Uterus (tissue), 4 donors: ENCODE data around the gene GABARAPL1. TPM values are rescaled to one million over a fixed set of nuclear protein-coding genes. Genes with fewer than 3 reads are reported as not detected.
"Not testable (repeated sequence)": the region's sequence is repeated elsewhere in the genome, so short reads cannot be mapped to it uniquely, and the experiment has no call there.

Source experiments
- DNase-seq, 2 donors: peaks; one replicate each; pipeline ENCODE4 v3.0.0-alpha.2; 2019 to 2020
- H3K27ac ChIP-seq, 2 donors: fragments of 200-600 bp; sonication (generic); 1 replicate in 1 of 2; 2 replicates in 1 of 2; pipeline ENCODE4 v1.5.1; 2016 to 2018
- H3K27me3 ChIP-seq, 2 donors: fragments of 200-600 bp; sonication (generic); one replicate each; pipeline ENCODE4 v1.5.1; 2018 to 2019; ENCODE audit warnings: control low read depth in 1 of 2
- H3K36me3 ChIP-seq, 2 donors: fragments of 200-600 bp; sonication (generic); one replicate each; pipeline ENCODE4 v1.5.1; 2019; ENCODE audit warnings: control low read depth in 1 of 2
- H3K4me1 ChIP-seq, 2 donors: fragments of 200-600 bp; sonication (generic); one replicate each; pipeline ENCODE4 v1.5.1; 2018 to 2019; ENCODE audit warnings: control low read depth in 1 of 2
- H3K4me3 ChIP-seq, 2 donors: fragments of 200-600 bp; sonication (generic); 1 replicate in 1 of 2; 2 replicates in 1 of 2; pipeline ENCODE4 v1.5.1; 2018 to 2019; ENCODE audit warnings: mild to moderate bottlenecking in 1 of 2
- H3K9me3 ChIP-seq, 2 donors: fragments of 200-600 bp; sonication (generic); one replicate each; pipeline ENCODE4 v1.5.1; 2019; ENCODE audit warnings: control low read depth in 1 of 2
- CTCF ChIP-seq, 4 experiments: fragments of 200-600 bp in 2 of 4; fragments of 450-650 bp in 2 of 4; sonication (generic) in 2 of 4; IDR thresholded peaks; one replicate each; pipeline ENCODE4 v1.5.1; 2016 to 2019; ENCODE audit warnings: antibody characterized with exemption in 4 of 4, mild to moderate bottlenecking in 2 of 4, moderate library complexity in 1 of 4
- POLR2A ChIP-seq, 2 donors: fragments of 450-650 bp; IDR thresholded peaks; one replicate each; pipeline ENCODE4 v1.6.1; 2016; ENCODE audit warnings: antibody characterized with exemption in 2 of 2, mild to moderate bottlenecking in 1 of 2, moderate library complexity in 1 of 2
- intact Hi-C: fragments of 100-400 bp; cut with DNase I; formaldehyde crosslinking; loops from one replicate; pipeline ENCODE4 v1.15.1; 2023; ENCODE audit warnings: low total_unique reads
- total RNA-seq, 4 donors: library from RNA; depleted of rRNA in 3 of 4; stranded (reverse); fragments of >200 nt in 3 of 4; gene quantifications; one replicate each; pipeline versions ENCODE4 v1.1.0 to v1.2.4, GENCODE V29; 2014 to 2023
- donor health status: DM: yes; HTN: yes; CAD: no.

Gene GABARAPL1
- total RNA-seq, 4 donors from 2014 or later = 42.9 to 216 (median 62.7) TPM

DNA sequence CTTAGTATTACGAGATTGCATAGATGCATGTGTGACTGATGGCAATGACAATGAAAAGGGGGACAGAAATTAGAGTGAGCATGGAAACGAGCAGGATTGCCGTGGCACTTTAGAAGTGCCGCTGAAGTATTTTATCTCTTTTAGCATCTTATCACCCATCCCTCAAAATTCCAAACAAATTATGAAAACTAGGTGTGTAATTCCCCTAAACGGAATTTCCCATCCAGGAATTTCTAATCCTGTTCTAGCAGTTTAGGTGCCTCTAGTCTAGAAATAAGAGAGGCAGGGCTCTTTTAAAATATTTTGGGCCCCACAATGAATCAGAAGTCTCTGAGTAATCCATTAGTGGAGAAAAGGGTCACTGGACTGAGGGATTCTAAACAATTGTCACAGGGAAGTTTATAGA, 32.9 kb upstream of the GABARAPL1 start:
- no peak for TF ChIP-seq POLR2A (IDR thresholded peaks at IDR 0.05)
- no peak for TF ChIP-seq CTCF (IDR thresholded peaks at IDR 0.05)
- H3K36me3 ChIP-seq = no peaks in the 10 kb centered on the region
- no peaks in the 10 kb centered on the region for H3K4me1 ChIP-seq
- no peak overlapping the region for H3K27ac ChIP-seq
- no peak for DNase-seq
- no peak overlapping the region for H3K4me3 ChIP-seq
- intact Hi-C loops = no loop called here
- H3K9me3 ChIP-seq = no peaks in the 10 kb centered on the region
- no peaks in the 10 kb centered on the region for H3K27me3 ChIP-seq

- TF ChIP-seq POLR2A (IDR thresholded peaks at IDR 0.05) (no peak), CTCF (IDR thresholded peaks at IDR 0.05) (no peak)
- Histone ChIP-seq H3K4me1 (no peaks in the 10 kb centered on the region), H3K36me3 (no peaks in the 10 kb centered on the region), H3K27ac (no peak overlapping the region), H3K9me3 (no peaks in the 10 kb centered on the region), H3K27me3 (no peaks in the 10 kb centered on the region), H3K4me3 (no peak overlapping the region)
- DNase-seq = no peak
- intact Hi-C loops = no loop called here
Observed at GRCh38 chr12:10182354-10183049, 30.2 kb upstream of the GABARAPL1 start.

- Histone ChIP-seq H3K27ac (no peak overlapping the region), H3K27me3 (no peaks in the 10 kb centered on the region)
- intact Hi-C loops = no loop called here
Observed at GRCh38 chr12:10184261-10184843, 28.3 kb upstream of the GABARAPL1 start.

DNA sequence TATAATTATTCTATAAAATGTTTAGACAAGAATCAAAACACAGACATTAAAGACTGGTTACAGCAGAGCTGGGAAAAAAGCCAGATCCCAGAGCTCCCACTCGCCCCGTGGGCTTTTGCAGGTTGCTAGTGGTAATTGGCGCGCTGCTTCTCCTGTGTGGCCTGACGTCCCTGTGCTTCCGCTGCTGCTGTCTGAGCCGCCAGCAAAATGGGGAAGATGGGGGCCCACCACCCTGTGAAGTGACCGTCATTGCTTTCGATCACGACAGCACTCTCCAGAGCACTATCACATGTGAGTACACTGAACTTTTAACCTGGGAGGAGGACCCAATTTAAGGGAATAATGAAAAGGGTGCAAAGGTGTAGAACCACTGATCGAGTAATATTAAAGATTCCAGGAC, 26.4 kb upstream of the GABARAPL1 start:
- no peaks in the 10 kb centered on the region for H3K4me1 ChIP-seq
- no peaks in the 10 kb centered on the region for H3K36me3 ChIP-seq
- H3K9me3 ChIP-seq = no peaks in the 10 kb centered on the region
- no peak overlapping the region for H3K4me3 ChIP-seq
- no peak overlapping the region for H3K27ac ChIP-seq
- TF ChIP-seq POLR2A (IDR thresholded peaks at IDR 0.05) (no peak), CTCF (IDR thresholded peaks at IDR 0.05) (no peak)
- DNase-seq = no peak
- intact Hi-C loops = no loop called here
- no peaks in the 10 kb centered on the region for H3K27me3 ChIP-seq

More at GRCh38 chr12:10184261-10184843, 28.3 kb upstream of the GABARAPL1 start:
- TF ChIP-seq POLR2A (IDR thresholded peaks at IDR 0.05) (no peak), CTCF (IDR thresholded peaks at IDR 0.05) (no peak)
- DNase-seq = no peak
- Histone ChIP-seq H3K36me3 (no peaks in the 10 kb centered on the region), H3K4me1 (no peaks in the 10 kb centered on the region), H3K4me3 (no peak overlapping the region), H3K9me3 (no peaks in the 10 kb centered on the region)

DNA sequence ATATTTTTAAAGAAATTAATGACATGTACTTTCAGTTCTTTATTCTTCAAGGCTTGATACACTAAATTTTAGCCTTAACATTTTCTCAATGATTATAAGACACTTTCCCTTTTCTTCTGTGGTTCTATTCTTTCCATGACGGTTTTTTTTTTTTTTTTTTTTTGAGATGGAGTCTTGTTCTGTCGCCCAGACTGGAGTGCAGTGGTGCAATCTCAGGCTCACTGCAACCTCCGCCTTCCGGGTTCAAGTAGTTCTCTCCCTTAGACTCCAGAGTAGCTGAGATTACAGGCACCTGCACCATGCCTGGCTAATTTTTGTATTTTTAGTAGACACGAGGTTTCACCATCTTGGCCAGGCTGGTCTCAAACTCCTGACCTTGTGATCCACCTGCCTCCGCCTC, 25.7 kb upstream of the GABARAPL1 start:
- intact Hi-C loops = not testable (repeated sequence)

More for the DNA sequence above, 25.7 kb upstream of the GABARAPL1 start:
- H3K4me1 ChIP-seq, H3K9me3 ChIP-seq, H3K27me3 ChIP-seq, H3K4me3 ChIP-seq, H3K27ac ChIP-seq, DNase-seq, H3K36me3 ChIP-seq: not testable (repeated sequence)
